Stimulated activated naive CD8-positive, alpha-beta T cell treated with anti-CD3 and anti-CD28 coated beads, Interleukin-15, Interleukin-2, amounts not matched to agents 100 ng/mL and 50 ng/mL, for 24 hours (primary cell): ENCODE data around the gene MYO1E.

Experiments
- H3K27ac Mint-ChIP-seq: one replicate; pipeline ENCODE4 v1.8.0; 2021; ENCODE audit warnings: mild to moderate bottlenecking, mixed read lengths
- H3K27me3 Mint-ChIP-seq: one replicate; pipeline ENCODE4 v1.8.0; 2021; ENCODE audit warnings: mixed read lengths
- H3K36me3 Mint-ChIP-seq: one replicate; pipeline ENCODE4 v1.8.0; 2021; ENCODE audit warnings: low read depth, mixed read lengths
- H3K4me1 Mint-ChIP-seq: one replicate; pipeline ENCODE4 v1.8.0; 2021; ENCODE audit warnings: low read depth, mixed read lengths
- H3K4me3 Mint-ChIP-seq: one replicate; pipeline ENCODE4 v1.8.0; 2021; ENCODE audit warnings: mild to moderate bottlenecking, mixed read lengths
- H3K9me3 Mint-ChIP-seq: one replicate; pipeline ENCODE4 v1.8.0; 2021; ENCODE audit warnings: mixed read lengths

Gene MYO1E

DNA sequence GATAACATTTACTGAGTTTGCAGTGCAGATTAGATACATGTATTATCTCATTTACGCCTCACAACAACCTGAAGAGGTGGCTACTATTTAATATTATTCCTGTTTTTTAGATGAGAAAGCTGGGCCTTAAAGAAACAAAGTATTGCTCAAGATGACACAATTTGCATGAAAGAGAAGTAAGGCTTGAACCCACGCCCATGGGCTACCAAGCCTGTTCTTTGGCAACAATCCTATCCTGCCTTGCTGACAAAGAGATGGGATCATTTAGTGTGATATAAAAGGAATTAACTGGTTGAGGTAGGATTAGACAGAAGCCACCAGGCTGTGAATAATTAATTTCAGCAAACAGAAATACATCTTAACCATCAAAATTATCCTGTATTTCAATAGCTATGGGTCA, 175.2 kb downstream of the MYO1E start:
- Mint-ChIP-seq H3K27me3 (no peaks in the 10 kb centered on the region), H3K4me3 (no peak overlapping the region), H3K27ac (no peak overlapping the region), H3K36me3 (peaks cover 4% of the 10 kb centered on the region), H3K4me1 (no peaks in the 10 kb centered on the region), H3K9me3 (no peaks in the 10 kb centered on the region)

DNA sequence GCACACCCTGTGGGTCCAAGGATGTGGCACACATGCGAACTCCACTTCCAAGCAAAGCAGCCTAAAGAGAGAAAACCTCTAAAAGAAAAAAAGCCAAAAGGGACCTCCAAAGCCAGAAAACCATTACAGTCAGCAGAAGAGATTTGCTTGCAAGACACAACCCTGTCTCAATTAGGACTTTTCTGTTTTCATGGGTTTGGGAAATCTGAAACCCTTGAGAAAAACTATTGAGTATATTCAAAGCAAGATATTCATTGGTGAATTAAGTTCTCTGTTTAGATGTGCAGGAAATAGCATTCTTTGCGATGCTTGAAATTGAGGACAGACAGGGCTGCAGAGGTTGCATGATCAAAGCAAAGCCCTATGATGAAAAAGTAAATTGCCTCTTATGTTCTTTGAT, 176.3 kb downstream of the MYO1E start:
- Mint-ChIP-seq H3K27me3 (no peaks in the 10 kb centered on the region), H3K36me3 (peaks cover 4% of the 10 kb centered on the region), H3K9me3 (no peaks in the 10 kb centered on the region), H3K4me1 (no peaks in the 10 kb centered on the region), H3K4me3 (no peak overlapping the region), H3K27ac (no peak overlapping the region)

DNA sequence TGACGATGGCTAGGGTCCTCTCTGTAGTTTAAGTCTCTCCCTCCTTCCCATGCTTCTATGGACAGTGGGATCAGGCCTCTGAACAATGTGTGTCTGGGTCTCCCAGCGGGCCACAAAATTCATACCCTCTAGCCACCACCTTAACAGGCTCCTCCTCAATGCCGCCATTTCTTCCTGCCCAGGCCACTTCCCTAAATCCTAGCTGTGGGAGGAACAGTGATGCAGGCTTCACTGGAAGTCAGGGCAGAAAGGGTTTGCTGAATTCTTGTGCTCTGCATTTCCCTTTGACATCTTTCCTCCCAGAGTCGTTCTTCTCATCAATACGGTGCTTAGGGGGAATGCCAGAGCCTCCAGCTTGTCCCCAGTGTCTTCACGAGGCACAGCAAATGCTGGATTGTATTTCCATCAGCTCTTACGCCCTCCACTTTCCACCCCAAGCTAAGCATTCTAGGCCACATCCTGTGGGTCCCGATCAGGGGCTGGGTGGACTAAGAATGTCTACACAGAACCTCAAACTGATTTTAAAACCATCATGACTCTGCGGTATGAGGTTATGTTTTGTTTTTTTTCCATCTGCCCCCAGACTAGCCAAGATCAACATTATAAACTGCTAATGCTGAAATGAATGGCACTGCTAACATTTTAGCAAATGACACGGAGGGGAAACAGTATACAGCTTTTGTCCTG, 177.9 kb downstream of the MYO1E start:
- no peaks in the 10 kb centered on the region for H3K27me3 Mint-ChIP-seq
- no peaks in the 10 kb centered on the region for H3K4me1 Mint-ChIP-seq
- no peak overlapping the region for H3K27ac Mint-ChIP-seq
- H3K4me3 Mint-ChIP-seq, result no peak overlapping the region
- H3K9me3 Mint-ChIP-seq, result no peaks in the 10 kb centered on the region
- H3K36me3 Mint-ChIP-seq, result peaks cover 2% of the 10 kb centered on the region

DNA sequence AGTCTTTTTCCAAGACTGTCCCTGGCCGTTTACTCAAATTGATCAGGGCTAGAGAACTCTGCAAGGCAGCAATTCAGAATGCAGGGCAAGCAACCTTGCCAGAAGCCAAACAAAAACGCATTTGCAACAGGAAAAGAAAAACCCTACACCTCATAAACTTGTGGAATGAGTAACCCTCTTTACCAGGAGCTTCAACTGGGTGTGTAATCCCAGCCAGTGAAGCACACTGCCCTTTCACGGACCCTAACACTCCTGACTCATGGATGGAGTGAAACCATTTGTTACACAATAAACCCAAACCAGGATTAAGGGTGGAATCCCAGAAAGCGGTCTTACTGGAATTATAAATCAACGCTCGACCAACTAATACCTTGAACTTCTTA, 180.8 kb downstream of the MYO1E start:
- H3K9me3 Mint-ChIP-seq, result no peaks in the 10 kb centered on the region
- no peaks in the 10 kb centered on the region for H3K27me3 Mint-ChIP-seq
- no peak overlapping the region for H3K27ac Mint-ChIP-seq
- peaks cover 4% of the 10 kb centered on the region for H3K36me3 Mint-ChIP-seq
- no peaks in the 10 kb centered on the region for H3K4me1 Mint-ChIP-seq
- no peak overlapping the region for H3K4me3 Mint-ChIP-seq

DNA sequence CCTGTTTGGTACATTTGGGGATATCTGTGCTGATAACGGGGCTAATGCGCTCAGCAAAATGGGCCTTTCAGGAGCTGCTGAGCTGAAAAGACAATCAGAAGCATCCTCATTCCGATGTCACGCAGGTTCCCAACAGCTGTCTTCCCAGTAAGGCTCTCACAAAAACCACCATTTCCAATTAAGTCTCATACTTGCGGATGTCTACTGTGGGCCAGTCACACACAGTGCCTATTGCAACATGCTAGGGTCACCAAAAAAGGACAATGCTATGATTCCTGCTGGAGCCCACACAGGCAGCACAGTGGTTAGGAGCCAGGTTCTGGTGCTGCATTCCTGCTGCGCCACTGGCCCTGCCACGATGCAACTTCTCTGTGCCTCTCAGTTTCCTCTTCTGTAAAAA, 182.4 kb downstream of the MYO1E start:
- Mint-ChIP-seq H3K27ac (no peak overlapping the region), H3K9me3 (no peaks in the 10 kb centered on the region), H3K36me3 (peaks cover 4% of the 10 kb centered on the region)

DNA sequence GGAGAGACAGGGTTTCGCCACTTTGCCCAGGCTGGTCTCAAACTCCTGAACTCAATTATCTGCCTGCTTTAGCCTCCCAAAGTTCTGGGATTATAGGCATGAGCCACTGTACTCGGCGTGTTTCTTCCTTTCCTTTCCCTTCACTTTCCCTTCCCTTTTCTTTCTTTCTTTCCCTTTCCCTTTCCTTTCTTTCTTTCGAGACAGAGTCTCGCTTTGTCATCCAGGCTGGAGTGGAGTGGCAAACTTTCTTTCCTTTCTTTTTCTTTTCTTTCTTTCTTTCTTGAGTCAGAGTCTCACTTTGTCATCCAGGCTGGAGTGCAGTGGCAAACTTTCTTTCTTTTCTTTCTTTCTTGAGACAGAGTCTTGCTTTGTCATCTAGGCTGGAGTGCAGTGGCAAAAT, 183.4 kb downstream of the MYO1E start:
- H3K9me3 Mint-ChIP-seq, result peaks cover 6% of the 10 kb centered on the region
- H3K4me1 Mint-ChIP-seq, result no peaks in the 10 kb centered on the region
- H3K36me3 Mint-ChIP-seq, result peaks cover 10% of the 10 kb centered on the region
- no peak overlapping the region for H3K27ac Mint-ChIP-seq
- H3K27me3 Mint-ChIP-seq, result peaks cover 4% of the 10 kb centered on the region
- no peak overlapping the region for H3K4me3 Mint-ChIP-seq

More for the DNA sequence above, 182.4 kb downstream of the MYO1E start:
- no peaks in the 10 kb centered on the region for H3K4me1 Mint-ChIP-seq
- no peaks in the 10 kb centered on the region for H3K27me3 Mint-ChIP-seq
- H3K4me3 Mint-ChIP-seq, result no peak overlapping the region

DNA sequence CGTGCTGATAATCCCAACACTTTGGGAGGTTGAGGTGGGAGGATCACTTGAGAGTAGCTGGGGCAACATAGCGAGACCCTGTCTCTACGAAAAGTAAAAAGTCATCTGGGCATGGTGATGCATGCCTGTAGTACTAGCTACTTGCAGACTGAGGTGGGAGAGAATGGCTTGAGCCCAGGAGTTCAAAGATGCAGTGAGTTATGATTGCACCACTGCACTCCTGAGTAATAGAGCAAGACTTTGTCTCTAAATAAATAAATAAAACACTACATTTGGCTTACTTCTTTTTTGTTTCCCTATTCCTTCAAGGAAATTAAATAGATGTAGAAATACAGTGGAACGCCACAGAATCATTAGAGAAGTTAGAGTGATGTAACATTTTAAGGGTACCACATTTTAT, 186.2 kb downstream of the MYO1E start:
- Mint-ChIP-seq H3K27ac (no peak overlapping the region), H3K27me3 (peaks cover 4% of the 10 kb centered on the region), H3K36me3 (peaks cover 21% of the 10 kb centered on the region), H3K4me3 (no peak overlapping the region), H3K4me1 (no peaks in the 10 kb centered on the region), H3K9me3 (peaks cover 16% of the 10 kb centered on the region)

DNA sequence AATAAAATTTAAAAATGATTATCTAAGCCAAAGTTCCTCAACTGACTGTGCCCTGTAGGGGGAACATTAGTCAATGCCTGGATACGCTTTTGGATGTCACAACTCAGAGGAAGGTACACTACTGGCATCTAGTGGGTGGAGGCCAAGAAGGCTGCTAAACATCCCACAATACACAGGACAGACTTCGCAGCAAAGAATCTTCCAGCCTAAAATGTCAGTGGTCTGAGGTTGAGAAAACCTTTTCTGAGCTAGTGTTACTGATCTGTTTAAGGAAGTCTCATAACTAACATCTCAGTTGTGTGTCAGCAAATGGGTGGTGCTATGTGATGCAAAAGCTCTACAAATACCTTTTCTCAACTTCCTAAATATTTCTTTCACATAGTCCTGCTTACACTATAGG, 186.9 kb downstream of the MYO1E start:
- peaks cover 24% of the 10 kb centered on the region for H3K9me3 Mint-ChIP-seq
- peaks cover 4% of the 10 kb centered on the region for H3K27me3 Mint-ChIP-seq
- no peak overlapping the region for H3K27ac Mint-ChIP-seq
- H3K36me3 Mint-ChIP-seq, result peaks cover 29% of the 10 kb centered on the region
- H3K4me3 Mint-ChIP-seq, result no peak overlapping the region
- no peaks in the 10 kb centered on the region for H3K4me1 Mint-ChIP-seq

DNA sequence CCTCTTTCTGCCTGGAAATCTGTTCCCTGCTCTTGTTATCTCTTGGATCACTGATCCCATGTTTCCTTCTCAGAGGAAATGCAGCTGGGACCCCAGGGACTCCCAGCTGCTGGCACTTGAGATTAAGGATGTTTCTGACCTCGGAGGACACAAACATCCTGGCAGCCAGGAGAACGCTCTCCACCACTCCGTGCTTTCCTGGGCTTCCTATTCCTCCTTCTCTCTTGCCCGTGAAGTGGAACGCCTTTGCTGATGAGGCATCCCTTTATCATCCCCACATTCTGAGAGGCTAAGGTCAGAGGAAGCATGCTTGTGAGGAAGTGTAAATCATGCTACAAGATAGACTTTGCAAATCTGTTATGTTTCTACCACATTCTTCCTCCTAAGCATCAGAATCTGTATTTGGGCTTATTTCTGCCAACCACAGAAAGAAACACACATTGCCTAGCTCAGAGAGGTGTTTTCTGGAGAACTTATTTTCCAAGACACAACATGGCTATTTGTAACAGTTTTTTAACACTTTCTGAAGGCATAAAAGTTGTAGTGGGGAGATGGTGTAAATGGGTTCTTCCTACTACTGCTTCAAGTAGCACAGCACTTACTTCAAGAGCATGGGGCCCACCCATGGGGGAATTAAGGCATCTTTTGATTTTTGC, 191.6 kb downstream of the MYO1E start:
- H3K4me1 Mint-ChIP-seq, result no peaks in the 10 kb centered on the region
- H3K36me3 Mint-ChIP-seq, result peaks cover 28% of the 10 kb centered on the region
- no peak overlapping the region for H3K4me3 Mint-ChIP-seq
- no peak overlapping the region for H3K27ac Mint-ChIP-seq
- peaks cover 13% of the 10 kb centered on the region for H3K27me3 Mint-ChIP-seq
- H3K9me3 Mint-ChIP-seq, result peaks cover 24% of the 10 kb centered on the region

DNA sequence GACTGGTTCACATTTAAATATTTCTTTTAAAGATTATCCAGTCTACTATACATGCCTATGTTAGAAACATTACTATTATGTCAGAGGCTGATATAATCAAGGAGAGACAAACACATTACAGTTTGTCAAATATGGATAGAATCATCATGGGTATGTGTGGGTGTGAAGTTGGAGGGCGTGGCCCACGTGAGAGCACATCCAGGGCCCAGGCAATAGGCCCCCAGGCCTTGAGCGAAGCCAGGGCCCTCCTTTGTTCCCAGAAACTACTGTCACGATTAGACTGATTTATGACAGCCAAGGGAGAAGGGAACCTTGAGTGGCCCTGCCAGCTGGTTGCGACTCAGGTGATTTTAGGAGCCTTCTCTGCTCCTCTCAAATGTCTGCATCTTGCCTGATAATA, 193.0 kb downstream of the MYO1E start:
- Mint-ChIP-seq H3K27ac (no peak overlapping the region), H3K9me3 (peaks cover 21% of the 10 kb centered on the region), H3K27me3 (peaks cover 11% of the 10 kb centered on the region), H3K4me3 (no peak overlapping the region), H3K4me1 (peaks cover 4% of the 10 kb centered on the region), H3K36me3 (peaks cover 25% of the 10 kb centered on the region)

DNA sequence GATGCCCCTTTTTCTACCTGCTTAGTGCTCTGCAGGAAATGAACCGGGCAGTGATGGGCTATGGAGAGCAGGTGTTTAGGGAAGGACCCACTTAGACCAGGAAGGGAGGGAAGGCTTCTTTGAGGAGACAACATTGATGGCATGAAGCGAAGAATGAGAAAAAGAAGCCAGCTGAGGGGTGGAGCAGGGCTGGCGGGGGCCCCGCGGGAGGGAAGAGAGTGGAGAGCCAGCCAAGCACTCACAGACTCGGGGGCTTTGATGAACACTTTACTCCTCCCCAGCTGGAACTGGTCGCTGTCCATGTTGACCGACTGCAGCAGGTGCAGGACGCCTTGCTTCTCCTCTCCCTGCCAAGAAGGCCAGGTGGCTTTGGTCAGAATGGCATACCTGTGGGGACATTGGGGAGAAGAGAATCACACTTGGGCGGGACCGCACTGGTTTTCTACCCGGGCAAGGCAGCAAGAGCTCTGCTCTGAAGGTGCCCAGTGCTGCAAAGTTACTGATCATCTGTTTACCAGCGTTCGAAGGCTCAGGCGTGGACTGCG, 194.4 kb downstream of the MYO1E start:
- H3K4me1 Mint-ChIP-seq, result peaks cover 4% of the 10 kb centered on the region
- peaks cover 26% of the 10 kb centered on the region for H3K36me3 Mint-ChIP-seq
- H3K9me3 Mint-ChIP-seq, result peaks cover 18% of the 10 kb centered on the region
- H3K27ac Mint-ChIP-seq, result no peak overlapping the region
- H3K27me3 Mint-ChIP-seq, result peaks cover 9% of the 10 kb centered on the region
- no peak overlapping the region for H3K4me3 Mint-ChIP-seq

DNA sequence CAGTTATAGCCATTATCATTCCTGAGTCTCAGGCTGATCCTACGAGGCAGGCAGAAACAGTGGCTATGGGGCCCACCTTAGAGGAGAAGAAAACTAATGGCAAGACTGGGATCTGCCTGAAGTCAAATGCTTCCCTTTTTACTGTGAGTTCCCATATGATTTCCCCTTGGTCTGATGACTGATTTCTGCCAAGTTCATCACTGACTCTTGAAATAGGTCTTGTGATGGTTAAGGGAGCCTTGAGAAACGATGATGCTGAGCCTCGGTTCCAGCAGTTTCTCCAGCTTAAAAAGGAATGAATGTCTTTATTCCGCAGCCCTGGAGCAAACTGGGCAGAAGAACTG, 195.4 kb downstream of the MYO1E start:
- H3K9me3 Mint-ChIP-seq, result peaks cover 11% of the 10 kb centered on the region
- no peak overlapping the region for H3K4me3 Mint-ChIP-seq
- H3K36me3 Mint-ChIP-seq, result peaks cover 22% of the 10 kb centered on the region
- H3K4me1 Mint-ChIP-seq, result peaks cover 4% of the 10 kb centered on the region
- peaks cover 9% of the 10 kb centered on the region for H3K27me3 Mint-ChIP-seq
- no peak overlapping the region for H3K27ac Mint-ChIP-seq

DNA sequence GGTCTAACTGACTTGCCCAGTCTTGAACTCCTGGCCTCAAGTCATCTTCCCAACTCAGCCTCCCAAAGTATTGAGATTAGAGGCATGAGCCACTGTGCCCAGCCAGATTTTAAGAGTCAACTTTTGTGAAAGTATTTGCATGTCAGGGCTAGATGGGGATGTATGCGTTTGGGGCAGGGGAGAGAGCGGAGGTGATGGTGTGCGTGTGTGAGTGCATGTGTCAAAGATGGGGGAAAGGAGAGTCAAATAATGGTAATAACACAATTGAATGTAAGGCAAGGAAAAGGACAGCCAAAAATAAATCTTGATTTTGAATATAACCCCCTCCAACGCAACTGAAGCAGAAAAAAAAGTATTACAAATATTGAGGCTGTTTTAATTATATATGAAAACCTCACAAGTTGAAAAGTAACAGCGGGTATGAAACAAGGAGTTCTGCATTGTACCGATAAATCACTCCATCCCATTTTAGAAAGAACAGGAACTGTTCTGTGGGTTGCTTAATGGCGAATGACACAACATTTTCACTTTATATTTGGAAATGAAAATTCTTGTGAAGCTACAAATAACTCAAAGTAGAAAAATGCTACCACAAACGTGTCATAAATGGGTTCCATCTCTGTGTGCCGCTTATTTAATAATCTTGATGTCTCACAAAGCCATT, 195.9 kb downstream of the MYO1E start:
- H3K27me3 Mint-ChIP-seq, result peaks cover 9% of the 10 kb centered on the region
- H3K9me3 Mint-ChIP-seq, result peaks cover 10% of the 10 kb centered on the region
- no peak overlapping the region for H3K4me3 Mint-ChIP-seq
- peaks cover 4% of the 10 kb centered on the region for H3K4me1 Mint-ChIP-seq
- no peak overlapping the region for H3K27ac Mint-ChIP-seq
- peaks cover 21% of the 10 kb centered on the region for H3K36me3 Mint-ChIP-seq

DNA sequence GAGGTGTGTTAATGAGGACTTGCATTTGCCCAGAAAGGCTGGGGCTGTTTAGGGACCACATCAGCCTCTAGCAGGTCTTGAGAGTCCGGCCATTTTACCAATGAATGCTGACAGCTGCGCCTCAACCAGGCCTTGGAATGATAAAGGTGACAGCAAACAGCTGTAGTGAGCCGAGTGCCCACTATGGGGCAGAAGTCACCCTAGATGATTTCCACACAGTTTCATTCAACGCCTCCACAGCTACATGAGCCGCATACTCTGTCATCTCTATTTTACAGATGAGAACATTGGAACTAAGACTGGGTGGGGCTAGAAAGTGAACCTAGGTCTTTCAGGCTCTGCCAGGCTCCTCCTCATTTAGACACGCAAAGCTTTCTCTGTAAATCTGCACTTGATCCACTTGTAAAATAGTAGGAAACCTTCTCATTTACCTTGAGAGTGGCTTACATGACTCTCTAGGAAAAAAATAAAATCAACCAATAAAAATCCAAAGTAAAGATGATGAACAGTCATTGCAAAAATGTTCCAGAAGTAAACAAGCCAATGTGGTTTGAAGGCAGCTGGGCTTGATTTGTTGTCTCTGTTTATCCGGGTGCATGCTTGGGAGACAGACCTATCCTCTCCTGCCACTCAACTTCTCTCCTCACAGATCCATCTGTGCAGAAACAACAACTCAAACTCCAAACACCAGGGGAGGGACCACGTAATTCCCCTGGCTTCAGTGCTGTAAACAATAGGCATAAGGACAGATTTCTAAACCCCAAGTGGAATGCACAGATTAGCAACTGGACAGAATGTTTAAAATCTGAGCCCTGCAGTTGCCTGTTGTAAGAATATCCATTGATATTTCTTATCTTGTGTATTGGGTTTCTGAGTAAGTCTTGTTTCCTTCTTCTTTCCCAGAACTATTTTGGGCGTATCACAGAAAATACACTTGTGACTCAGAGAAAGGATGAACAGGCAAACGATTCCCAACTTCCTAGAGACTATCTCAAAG, 197.5 kb downstream of the MYO1E start:
- no peak overlapping the region for H3K4me3 Mint-ChIP-seq
- peaks cover 9% of the 10 kb centered on the region for H3K27me3 Mint-ChIP-seq
- H3K4me1 Mint-ChIP-seq, result peaks cover 7% of the 10 kb centered on the region
- H3K36me3 Mint-ChIP-seq, result peaks cover 11% of the 10 kb centered on the region
- no peaks in the 10 kb centered on the region for H3K9me3 Mint-ChIP-seq
- no peak overlapping the region for H3K27ac Mint-ChIP-seq
